B cell (primary cell): ENCODE results near the gene NCOR1.

Source experiments
- CTCF ChIP-seq: fragments of 200-600 bp; IDR thresholded peaks from one replicate; pipeline ENCODE4 v1.8.0; 2022; ENCODE audit warnings: antibody characterized with exemption, mild to moderate bottlenecking
- EZH2 ChIP-seq: IDR thresholded peaks from 2 replicates; pipeline ENCODE4 v1.6.1; 2012; ENCODE audit warnings: borderline replicate concordance, low read depth, mild to moderate bottlenecking, moderate library complexity, low read length; ENCODE audit not compliant: insufficient read depth, poor library complexity, severe bottlenecking

- TF ChIP-seq EZH2, result no peak
- TF ChIP-seq CTCF, result no peak
These were observed 59.8 kb downstream of the NCOR1 start for GRCh38 chr17:16155536-16155935.
